ENCODE results near the gene OR5B2. TPM values are rescaled to one million over a fixed set of nuclear protein-coding genes. Genes with fewer than 3 reads are reported as not detected.
"Not testable (repeated sequence)": the region's sequence is repeated elsewhere in the genome, so short reads cannot be mapped to it uniquely, and the experiment has no call there.

The OR5B2 gene
- total RNA-seq, 4 donors from 2014 or later, result not detected

GRCh38 chr11:58433638-58434203 lies 5.8 kb upstream of the OR5B2 start:
- 69% methylated on average over 3 of the region's 3 CpGs for WGBS
- H3K27ac ChIP-seq, result no peak overlapping the region
- H3K9me3 ChIP-seq, result no peaks in the 10 kb centered on the region
- H3K36me3 ChIP-seq, result no peaks in the 10 kb centered on the region
- H3K27me3 ChIP-seq, result no peaks in the 10 kb centered on the region
- no peak overlapping the region for H3K4me3 ChIP-seq
- no peaks in the 10 kb centered on the region for H3K4me1 ChIP-seq
- no peak for DNase-seq (ENCODE audit: low spot score in 2 of 2)
- TF ChIP-seq POLR2A (IDR thresholded peaks at IDR 0.05) (no peak), POLR2AphosphoS5 (IDR thresholded peaks at IDR 0.05) (no peak), EP300 (IDR thresholded peaks at IDR 0.05) (no peak), CTCF (IDR thresholded peaks at IDR 0.05) (no peak)

GRCh38 chr11:58429273-58429672 lies 1.4 kb upstream of the OR5B2 start:
- Histone ChIP-seq H3K27ac (no peak overlapping the region), H3K9me3 (no peaks in the 10 kb centered on the region), H3K27me3 (no peaks in the 10 kb centered on the region), H3K36me3 (no peaks in the 10 kb centered on the region), H3K4me3 (no peak overlapping the region), H3K4me1 (no peaks in the 10 kb centered on the region)
- DNase-seq (ENCODE audit: low spot score in 2 of 2), result no peak
- TF ChIP-seq POLR2AphosphoS5 (IDR thresholded peaks at IDR 0.05), result no peak
- no peak for TF ChIP-seq EP300 (IDR thresholded peaks at IDR 0.05)
- no peak for TF ChIP-seq CTCF (IDR thresholded peaks at IDR 0.05)
- TF ChIP-seq POLR2A (IDR thresholded peaks at IDR 0.05), result no peak
- 53% methylated on average over 1 of the region's 1 CpG for WGBS

GRCh38 chr11:58406774-58407173 lies 21.1 kb downstream of the OR5B2 start, which contains the start of gene OR5B3:
Gene OR5B3 (minus strand): TSS chr11:58406874. CDS start chr11:58403409, 3,465 bp downstream.
- 84% methylated on average over 1 of the region's 1 CpG for WGBS
- TF ChIP-seq CTCF (IDR thresholded peaks at IDR 0.05) (no peak), EP300 (IDR thresholded peaks at IDR 0.05) (no peak), POLR2AphosphoS5 (IDR thresholded peaks at IDR 0.05) (no peak), POLR2A (IDR thresholded peaks at IDR 0.05) (no peak)
- Histone ChIP-seq H3K4me1 (no peaks in the 10 kb centered on the region), H3K36me3 (no peaks in the 10 kb centered on the region), H3K4me3 (no peak within 1 kb of the TSS), H3K27ac (no peak within 1 kb of the TSS), H3K27me3 (no peaks in the 10 kb centered on the region), H3K9me3 (peaks cover 10% of the 10 kb centered on the region)
- no peak for DNase-seq (ENCODE audit: low spot score in 2 of 2)

- not testable (repeated sequence) for H3K4me1 ChIP-seq; H3K27ac ChIP-seq; H3K36me3 ChIP-seq; H3K9me3 ChIP-seq; H3K27me3 ChIP-seq; DNase-seq (ENCODE audit: low spot score in 2 of 2); H3K4me3 ChIP-seq
- WGBS, result 60% methylated on average over 1 of the region's 2 CpGs
These were observed 28.3 kb downstream of the OR5B2 start for GRCh38 chr11:58399622-58400021.

- Histone ChIP-seq H3K27me3 (no peaks in the 10 kb centered on the region), H3K36me3 (no peaks in the 10 kb centered on the region), H3K27ac (no peak overlapping the region), H3K9me3 (peaks cover 4% of the 10 kb centered on the region), H3K4me1 (no peaks in the 10 kb centered on the region), H3K4me3 (no peak overlapping the region)
- no peak for TF ChIP-seq CTCF (IDR thresholded peaks at IDR 0.05)
- TF ChIP-seq EP300 (IDR thresholded peaks at IDR 0.05), result no peak
- TF ChIP-seq POLR2AphosphoS5 (IDR thresholded peaks at IDR 0.05), result no peak
- no peak for TF ChIP-seq POLR2A (IDR thresholded peaks at IDR 0.05)
- WGBS, result 62% methylated on average over 2 of the region's 2 CpGs
- no peak for DNase-seq (ENCODE audit: low spot score in 2 of 2)
These were observed 32.3 kb downstream of the OR5B2 start for GRCh38 chr11:58395581-58395980.

GRCh38 chr11:58394195-58394594 lies 33.7 kb downstream of the OR5B2 start:
- TF ChIP-seq EP300 (IDR thresholded peaks at IDR 0.05), result no peak
- TF ChIP-seq POLR2AphosphoS5 (IDR thresholded peaks at IDR 0.05), result no peak
- TF ChIP-seq CTCF (IDR thresholded peaks at IDR 0.05), result no peak
- TF ChIP-seq POLR2A (IDR thresholded peaks at IDR 0.05), result no peak
- no peak for DNase-seq (ENCODE audit: low spot score in 2 of 2)
- no peaks in the 10 kb centered on the region for H3K4me1 ChIP-seq
- H3K9me3 ChIP-seq, result peaks cover 4% of the 10 kb centered on the region
- H3K4me3 ChIP-seq, result no peak overlapping the region
- H3K27ac ChIP-seq, result no peak overlapping the region
- H3K27me3 ChIP-seq, result no peaks in the 10 kb centered on the region
- no peaks in the 10 kb centered on the region for H3K36me3 ChIP-seq

Data from suprapubic skin (tissue), 4 donors.